ENCODE data around the gene LHX5.
"Not testable (repeated sequence)": the region's sequence is repeated elsewhere in the genome, so short reads cannot be mapped to it uniquely, and the experiment has no call there.

The LHX5 gene

GRCh38 chr12:113471619-113472171 lies at the start of gene LHX5:
Gene LHX5, minus strand, starts transcription at chr12:113471871. Its CDS starts 373 bp downstream, at chr12:113471498.
- DNase-seq, result no peak

GRCh38 chr12:113519464-113520307 lies 48.0 kb upstream of the LHX5 start:
- DNase-seq, result no peak

GRCh38 chr12:113515082-113515856 lies 43.6 kb upstream of the LHX5 start:
- DNase-seq, result no peak

- DNase-seq, result no peak
These were observed 42.9 kb upstream of the LHX5 start for GRCh38 chr12:113514602-113515001.

- DNase-seq, result no peak
These were observed 40.9 kb upstream of the LHX5 start for GRCh38 chr12:113512568-113512967.

GRCh38 chr12:113506867-113507266 lies 35.2 kb upstream of the LHX5 start:
- no peak for DNase-seq

GRCh38 chr12:113505941-113506340 lies 34.3 kb upstream of the LHX5 start:
- DNase-seq, result no peak

GRCh38 chr12:113504917-113505316 lies 33.2 kb upstream of the LHX5 start:
- no peak for DNase-seq

GRCh38 chr12:113500782-113501311 lies 29.2 kb upstream of the LHX5 start:
- no peak for DNase-seq

GRCh38 chr12:113500306-113500675 lies 28.6 kb upstream of the LHX5 start:
- no peak for DNase-seq

GRCh38 chr12:113498490-113498889 lies 26.8 kb upstream of the LHX5 start:
- DNase-seq, result no peak

- no peak for DNase-seq
These were observed 26.0 kb upstream of the LHX5 start for GRCh38 chr12:113497693-113498092.

GRCh38 chr12:113495941-113496340 lies 24.3 kb upstream of the LHX5 start:
- DNase-seq, result not testable (repeated sequence)

- DNase-seq, result no peak
These were observed 16.7 kb upstream of the LHX5 start for GRCh38 chr12:113488322-113488721.

GRCh38 chr12:113486722-113487121 lies 15.1 kb upstream of the LHX5 start:
- no peak for DNase-seq

- DNase-seq, result no peak
These were observed 13.7 kb upstream of the LHX5 start for GRCh38 chr12:113485330-113485729.

- DNase-seq, result no peak
These were observed 10.7 kb upstream of the LHX5 start for GRCh38 chr12:113482334-113482733.

- DNase-seq, result no peak
These were observed 8.8 kb upstream of the LHX5 start for GRCh38 chr12:113480336-113480971.

GRCh38 chr12:113479590-113480335 lies 8.1 kb upstream of the LHX5 start:
- DNase-seq, result no peak

- no peak for DNase-seq
These were observed 7.5 kb upstream of the LHX5 start for GRCh38 chr12:113479216-113479589.

GRCh38 chr12:113478351-113479011 lies 6.8 kb upstream of the LHX5 start:
- DNase-seq, result no peak

GRCh38 chr12:113477842-113478215 lies 6.2 kb upstream of the LHX5 start:
- no peak for DNase-seq

All from CD4-positive, alpha-beta T cell treated with Interleukin-15 for 1 hour (primary cell).